GM18909 (cell line): ENCODE data around the gene METTL9.
A peak's percentile ranks its signal among the peaks of the same experiment; 100 is the strongest.
"Not testable (repeated sequence)": the region's sequence is repeated elsewhere in the genome, so short reads cannot be mapped to it uniquely, and the experiment has no call there.

Experiments used
- ATAC-seq: cut with Tn5 transposase; IDR thresholded peaks from one replicate; pipeline ENCODE4 v1.9.1; 2021; ENCODE audit warnings: mild to moderate bottlenecking; ENCODE audit not compliant: unreplicated experiment, poor library complexity

METTL9 gene

GRCh38 chr16:21599122-21600030 lies at the start of gene METTL9:
Gene METTL9 (plus strand): TSS chr16:21599577. CDS start chr16:21599734, 157 bp downstream.
- ATAC-seq, result peak; percentile 87

DNA sequence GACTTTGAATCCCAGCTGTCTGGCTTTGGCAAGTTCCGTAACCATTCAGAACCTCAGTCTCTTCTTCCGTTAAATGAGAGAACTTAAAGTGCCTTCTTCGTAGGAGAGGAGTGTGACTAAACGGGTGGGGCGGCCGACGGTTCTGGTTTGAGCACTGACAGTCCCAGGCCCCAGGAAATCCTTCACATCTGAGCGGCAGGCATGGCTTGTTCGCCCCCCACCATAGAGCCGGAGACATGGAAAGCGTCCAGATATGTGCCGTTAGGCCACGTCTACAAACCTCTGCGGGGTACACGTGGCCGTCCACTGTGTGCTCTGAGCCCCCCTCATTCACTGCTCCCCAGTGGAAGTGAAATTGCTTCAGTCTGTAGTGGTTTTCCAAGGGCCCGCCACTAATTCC lies 49.4 kb upstream of the METTL9 start:
- not testable (repeated sequence) for ATAC-seq

GRCh38 chr16:21550435-21550834 lies 48.9 kb upstream of the METTL9 start:
- not testable (repeated sequence) for ATAC-seq

DNA sequence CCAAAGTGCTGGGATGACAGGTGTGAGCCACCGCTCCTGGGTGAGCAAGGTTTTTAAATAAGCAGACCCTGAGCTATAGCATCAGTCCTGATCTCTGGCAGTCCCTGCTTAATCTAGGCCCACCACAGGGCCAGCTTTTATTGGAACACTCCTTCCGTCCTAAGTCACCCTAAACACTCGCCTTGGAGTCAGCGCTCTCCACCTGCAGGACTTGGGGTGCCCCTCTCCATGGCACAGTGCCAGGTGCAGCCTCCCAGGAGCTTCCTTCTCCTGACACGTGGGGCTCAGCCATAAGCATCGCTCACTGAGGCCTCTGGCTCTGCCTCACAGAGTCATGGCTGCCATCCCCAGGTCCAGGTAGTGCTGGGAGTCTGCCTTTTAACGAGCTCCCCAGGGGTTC lies 48.3 kb upstream of the METTL9 start:
- not testable (repeated sequence) for ATAC-seq

DNA sequence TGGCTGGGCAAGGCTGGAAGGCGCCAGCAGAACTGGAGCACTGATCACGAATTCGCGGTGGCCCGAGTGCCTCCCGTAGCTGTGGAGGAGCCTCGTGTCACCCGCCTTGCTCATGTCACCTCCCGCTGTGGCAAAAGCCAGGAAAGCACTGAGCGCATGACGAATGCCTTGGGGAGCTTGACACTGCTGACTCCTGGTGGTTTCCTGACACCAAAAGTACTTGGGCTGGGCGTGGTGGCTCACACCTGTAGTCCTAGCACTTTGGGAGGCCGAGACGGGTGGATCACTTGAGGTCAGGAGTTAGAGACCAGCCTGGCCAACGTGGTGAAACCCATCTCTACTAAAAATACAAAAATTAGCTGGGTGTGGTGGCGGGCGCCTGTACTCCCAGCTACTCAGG lies 47.8 kb upstream of the METTL9 start:
- ATAC-seq, result not testable (repeated sequence)

GRCh38 chr16:21553481-21554296 lies 45.7 kb upstream of the METTL9 start:
- ATAC-seq, result not testable (repeated sequence)

- peak; percentile 95 for ATAC-seq
These were observed 44.4 kb upstream of the METTL9 start for GRCh38 chr16:21554795-21555585.

- not testable (repeated sequence) for ATAC-seq
These were observed 43.8 kb upstream of the METTL9 start for GRCh38 chr16:21555621-21556020.

- ATAC-seq, result not testable (repeated sequence)
These were observed 43.3 kb upstream of the METTL9 start for GRCh38 chr16:21556026-21556595.

- not testable (repeated sequence) for ATAC-seq
These were observed 42.6 kb upstream of the METTL9 start for GRCh38 chr16:21556651-21557241.

DNA sequence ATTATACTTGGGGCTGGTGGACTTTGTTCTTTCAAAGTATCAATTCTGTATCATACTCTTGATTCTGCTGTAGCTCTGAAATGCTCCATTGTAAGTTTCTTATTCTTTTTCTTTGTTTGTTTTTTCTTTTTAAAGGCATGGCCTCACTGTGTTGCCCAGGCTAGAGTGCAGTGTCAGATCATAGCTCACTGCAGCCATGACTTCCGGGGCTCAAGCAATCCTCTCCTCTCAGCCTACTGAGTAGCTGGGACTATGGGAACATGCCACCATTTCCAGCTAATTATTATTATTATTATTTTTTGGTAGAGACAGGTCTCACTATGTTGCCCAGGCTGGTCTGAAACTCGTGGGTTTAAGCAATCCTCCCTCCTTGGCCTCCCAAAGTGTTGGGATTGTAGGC lies 38.9 kb upstream of the METTL9 start:
- no peak for ATAC-seq

- no peak for ATAC-seq
These were observed 35.7 kb upstream of the METTL9 start for GRCh38 chr16:21563676-21564075.

GRCh38 chr16:21564367-21564766 lies 35.0 kb upstream of the METTL9 start:
- ATAC-seq, result not testable (repeated sequence)

GRCh38 chr16:21565507-21565860 lies 33.9 kb upstream of the METTL9 start:
- no peak for ATAC-seq

GRCh38 chr16:21565861-21566669 lies 33.3 kb upstream of the METTL9 start:
- no peak for ATAC-seq

DNA sequence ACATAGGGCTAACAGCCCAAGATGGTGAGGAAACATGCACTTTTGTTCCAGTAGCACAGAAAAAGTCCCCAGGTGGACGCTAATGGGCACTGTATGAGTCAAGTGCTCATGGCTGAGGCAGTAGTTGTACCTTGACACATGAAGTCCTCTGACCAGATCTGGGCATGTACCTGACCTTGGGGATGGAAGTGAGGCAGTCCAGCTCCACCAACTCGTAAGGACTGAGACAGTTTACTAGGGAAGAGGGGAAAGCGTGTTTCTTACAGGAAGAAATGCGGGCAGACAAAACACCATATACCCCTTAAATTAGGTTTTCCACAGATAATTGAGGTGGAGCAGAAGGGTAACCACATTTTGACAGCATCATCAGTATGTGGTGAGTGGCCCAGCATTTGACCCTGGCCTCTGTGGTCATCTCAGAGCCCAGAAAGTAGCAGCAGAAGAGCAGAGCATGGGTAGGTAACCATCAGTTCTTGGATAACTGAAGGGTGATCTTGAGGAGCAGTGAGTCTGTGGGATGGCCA lies 32.4 kb upstream of the METTL9 start:
- ATAC-seq, result no peak

GRCh38 chr16:21567496-21567895 lies 31.9 kb upstream of the METTL9 start:
- not testable (repeated sequence) for ATAC-seq

- ATAC-seq, result no peak
These were observed 30.7 kb upstream of the METTL9 start for GRCh38 chr16:21568502-21569189.
